ENCODE data around the gene PLA2G3.

GRCh38 chr22:31133911-31134310 is 6.4 kb downstream of the PLA2G3 start:
- TF ChIP-seq, protein P1, sequence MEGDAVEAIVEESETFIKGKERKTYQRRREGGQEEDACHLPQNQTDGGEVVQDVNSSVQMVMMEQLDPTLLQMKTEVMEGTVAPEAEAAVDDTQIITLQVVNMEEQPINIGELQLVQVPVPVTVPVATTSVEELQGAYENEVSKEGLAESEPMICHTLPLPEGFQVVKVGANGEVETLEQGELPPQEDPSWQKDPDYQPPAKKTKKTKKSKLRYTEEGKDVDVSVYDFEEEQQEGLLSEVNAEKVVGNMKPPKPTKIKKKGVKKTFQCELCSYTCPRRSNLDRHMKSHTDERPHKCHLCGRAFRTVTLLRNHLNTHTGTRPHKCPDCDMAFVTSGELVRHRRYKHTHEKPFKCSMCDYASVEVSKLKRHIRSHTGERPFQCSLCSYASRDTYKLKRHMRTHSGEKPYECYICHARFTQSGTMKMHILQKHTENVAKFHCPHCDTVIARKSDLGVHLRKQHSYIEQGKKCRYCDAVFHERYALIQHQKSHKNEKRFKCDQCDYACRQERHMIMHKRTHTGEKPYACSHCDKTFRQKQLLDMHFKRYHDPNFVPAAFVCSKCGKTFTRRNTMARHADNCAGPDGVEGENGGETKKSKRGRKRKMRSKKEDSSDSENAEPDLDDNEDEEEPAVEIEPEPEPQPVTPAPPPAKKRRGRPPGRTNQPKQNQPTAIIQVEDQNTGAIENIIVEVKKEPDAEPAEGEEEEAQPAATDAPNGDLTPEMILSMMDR (IDR thresholded peaks at IDR 0.05), result no peak
- TF ChIP-seq POLR2A (IDR thresholded peaks at IDR 0.05), result no peak

Data from vagina (tissue), 2 donors.